GM21515 (cell line): ENCODE measurements around the gene SYT2.
"Not testable (repeated sequence)": the region's sequence is repeated elsewhere in the genome, so short reads cannot be mapped to it uniquely, and the experiment has no call there.

Experiments used
- ATAC-seq: cut with Tn5 transposase; IDR thresholded peaks from one replicate; pipeline ENCODE4 v1.9.1; 2021; ENCODE audit not compliant: unreplicated experiment

The SYT2 gene

DNA sequence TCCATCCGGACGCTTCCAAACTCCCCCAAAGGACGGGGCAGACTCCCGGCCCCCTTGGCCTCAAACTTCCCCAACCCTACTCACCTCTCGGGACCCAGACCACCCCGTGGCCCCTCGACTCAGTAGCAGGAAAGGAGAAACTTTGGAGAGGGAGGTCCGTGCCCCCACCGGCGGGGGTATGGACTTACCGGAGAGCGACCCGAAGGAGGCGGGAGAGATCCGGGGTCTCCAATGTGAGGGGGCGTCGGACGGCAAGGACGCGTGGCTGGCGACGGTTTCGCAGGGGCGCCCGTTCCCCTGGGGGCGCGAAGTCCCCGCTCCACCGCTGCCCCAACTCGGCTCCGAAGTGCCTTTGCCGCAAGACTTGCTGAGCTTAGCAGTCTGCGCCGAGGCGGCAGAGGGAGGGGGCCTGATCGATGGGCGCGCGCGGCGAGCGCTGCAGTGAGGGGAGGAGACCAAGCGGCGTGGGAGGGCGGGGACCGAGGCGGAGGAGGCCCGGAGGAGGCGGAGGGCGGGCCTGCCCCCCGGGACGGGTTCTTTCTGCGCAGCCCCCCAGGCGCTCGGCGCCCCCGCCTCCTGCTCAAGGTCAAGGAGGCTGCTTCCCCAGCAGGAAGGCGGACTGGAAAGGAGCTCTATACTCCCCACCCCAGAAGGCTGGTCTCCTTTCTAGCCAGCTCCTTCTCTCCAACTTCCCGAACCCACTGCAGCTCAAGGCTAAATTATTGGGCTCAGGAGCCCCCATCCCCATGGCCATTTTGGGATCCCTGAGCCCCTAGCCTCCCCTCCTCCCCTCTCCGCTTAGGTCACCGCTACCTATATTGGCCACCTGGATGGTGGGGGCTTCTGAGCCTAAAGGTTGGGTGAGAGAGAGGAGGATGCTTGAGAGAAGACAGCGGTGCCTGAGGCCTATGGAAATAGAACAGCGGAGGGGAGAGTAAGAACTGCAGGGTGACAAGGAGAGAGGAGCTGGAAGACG is at the start of gene SYT2:
Gene SYT2, minus strand, starts transcription at position 385 of the 976 bp plus-strand sequence. CDS start 104,682 bp downstream, outside the sequence.
- ATAC-seq, result no peak

DNA sequence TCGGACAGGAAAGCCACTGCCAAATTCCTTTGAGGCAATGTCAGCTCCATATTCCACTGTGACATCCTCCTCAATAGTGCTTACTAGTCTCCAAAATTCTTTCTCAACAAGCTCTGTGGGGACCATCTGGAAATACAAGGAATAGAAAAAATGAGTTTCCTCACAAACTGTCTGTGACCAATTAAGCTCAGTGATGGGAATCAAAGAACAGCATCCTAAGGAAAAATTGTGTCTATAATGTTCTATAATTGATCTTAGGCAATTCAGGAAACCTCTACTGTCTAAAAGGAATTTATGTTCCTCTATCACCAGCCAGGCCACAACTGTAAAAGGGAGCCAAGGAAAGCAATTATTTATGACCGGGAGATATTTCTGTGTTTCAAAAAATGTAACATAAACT is 46.1 kb upstream of the SYT2 start:
- ATAC-seq, result no peak

DNA sequence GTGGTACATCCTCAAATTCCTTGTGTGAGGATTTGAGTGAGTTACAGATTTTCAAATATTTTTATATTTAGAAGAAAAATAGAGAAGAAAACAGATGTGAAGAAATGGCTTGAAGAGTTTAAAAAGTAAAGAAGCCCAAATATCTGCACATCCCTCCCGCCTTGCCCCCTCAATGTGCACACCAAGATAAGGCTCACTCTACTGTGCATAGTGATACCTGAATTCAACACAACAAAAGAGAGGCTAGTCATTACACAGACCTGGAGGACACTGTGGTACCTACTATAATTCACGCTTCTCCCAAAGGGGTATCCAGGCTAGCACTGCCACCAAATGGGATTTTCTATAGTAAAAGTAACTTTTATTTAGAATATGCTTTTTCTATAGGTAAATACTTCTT is 44.0 kb upstream of the SYT2 start:
- no peak for ATAC-seq

DNA sequence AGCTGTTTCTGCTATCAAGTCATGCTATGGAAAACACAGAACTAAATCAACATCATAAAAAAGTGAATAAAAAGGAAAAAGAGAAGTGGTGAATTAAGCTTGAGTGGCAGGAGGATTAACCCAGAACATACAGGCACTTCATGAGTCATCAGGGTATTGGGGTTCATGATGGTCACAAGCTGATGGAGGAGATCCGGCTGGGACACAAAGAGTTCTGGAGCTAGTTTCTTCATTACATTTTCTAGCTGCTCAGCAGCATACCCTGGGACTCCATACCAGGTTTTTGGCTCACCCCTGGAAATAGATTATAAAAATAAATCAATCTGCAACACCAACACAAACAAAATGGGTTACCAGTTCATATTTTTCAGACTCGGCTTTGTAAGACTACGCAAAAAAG is 42.5 kb upstream of the SYT2 start:
- no peak for ATAC-seq

DNA sequence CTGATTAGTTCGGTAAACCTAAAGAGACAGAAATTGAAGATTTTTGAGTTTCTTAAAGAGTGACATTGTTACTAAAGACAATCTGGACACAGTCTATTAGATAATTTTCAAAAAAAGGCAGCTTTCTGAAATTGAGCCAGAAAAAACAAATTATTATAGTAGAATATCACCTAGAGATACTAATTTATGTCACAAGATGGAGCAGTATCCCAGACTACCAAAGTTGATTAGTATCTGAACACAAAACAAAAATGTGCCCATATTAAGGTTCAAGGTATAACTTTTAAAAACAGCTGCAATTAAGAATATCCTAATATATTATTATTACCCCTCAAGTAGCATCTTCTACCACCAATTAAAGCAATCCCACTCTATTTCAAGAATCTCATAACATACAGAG is 40.5 kb upstream of the SYT2 start:
- ATAC-seq, result no peak

GRCh38 chr1:202750024-202750423 is 39.8 kb upstream of the SYT2 start:
- ATAC-seq, result no peak

- no peak for ATAC-seq
Observed at GRCh38 chr1:202745323-202745888, 35.2 kb upstream of the SYT2 start.

GRCh38 chr1:202744770-202745169 is 34.5 kb upstream of the SYT2 start:
- not testable (repeated sequence) for ATAC-seq

- ATAC-seq, result no peak
Observed at GRCh38 chr1:202742496-202742895, 32.2 kb upstream of the SYT2 start.

DNA sequence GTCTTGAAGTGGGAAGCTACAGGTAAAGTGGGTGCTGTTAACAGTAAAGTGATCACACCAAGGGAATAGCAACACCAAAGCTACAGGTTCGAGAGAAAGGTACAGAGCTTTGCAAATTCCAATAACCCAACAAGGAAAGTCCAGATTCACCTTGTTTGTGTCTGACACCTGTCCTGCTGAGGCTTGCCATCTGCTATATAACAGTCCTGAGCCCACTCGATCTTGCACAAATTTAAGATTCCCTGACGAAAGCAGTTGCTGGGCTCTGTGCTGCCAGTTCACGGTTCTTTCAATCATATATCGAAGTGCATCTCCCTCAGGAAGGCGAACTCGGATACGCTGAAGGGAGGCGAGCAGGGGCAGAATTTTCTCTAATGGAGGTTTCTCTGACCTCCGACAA is 23.0 kb upstream of the SYT2 start:
- no peak for ATAC-seq

DNA sequence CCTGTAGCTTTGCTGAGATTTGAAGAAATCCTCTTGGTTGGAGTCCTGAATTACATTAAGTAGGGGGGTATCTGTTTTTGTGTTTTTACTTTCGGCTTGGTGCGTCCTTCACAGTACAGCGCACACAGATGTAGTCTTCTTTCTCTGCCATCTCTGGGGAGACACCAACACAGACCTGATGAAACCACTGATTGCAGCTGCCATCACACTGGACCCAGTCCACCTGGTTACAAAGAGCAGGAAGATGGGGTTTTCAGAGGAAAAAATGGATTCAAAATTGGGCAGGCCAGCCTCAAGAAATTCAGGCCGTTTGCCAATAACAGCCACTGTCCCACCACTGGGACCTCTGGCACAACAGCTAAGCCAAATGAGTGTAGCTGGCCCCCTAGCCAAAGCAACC is 18.7 kb upstream of the SYT2 start:
- no peak for ATAC-seq

GRCh38 chr1:202725526-202725925 is 15.3 kb upstream of the SYT2 start:
- ATAC-seq, result no peak

DNA sequence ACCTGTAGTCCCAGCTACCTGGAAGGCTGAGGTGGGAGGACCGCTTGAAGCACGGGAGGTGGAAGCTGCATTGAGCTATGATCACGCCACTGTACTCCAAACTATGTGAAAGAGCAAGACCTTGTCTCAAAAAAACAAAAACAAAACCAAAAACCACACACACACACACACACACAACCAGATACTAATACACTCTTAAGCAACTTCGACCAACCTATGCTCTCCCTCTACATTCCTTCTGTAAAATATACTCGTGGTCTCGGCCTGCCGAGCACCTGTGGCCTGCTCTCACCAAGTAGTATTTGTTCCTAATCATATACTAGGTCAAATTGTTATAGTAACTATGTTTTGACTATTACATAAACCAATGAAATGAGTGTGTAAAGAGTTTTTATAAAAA is 13.5 kb upstream of the SYT2 start:
- no peak for ATAC-seq

- not testable (repeated sequence) for ATAC-seq
Observed at GRCh38 chr1:202723046-202723445, 12.8 kb upstream of the SYT2 start.

- no peak for ATAC-seq
Observed at GRCh38 chr1:202716654-202717053, 6.4 kb upstream of the SYT2 start.

DNA sequence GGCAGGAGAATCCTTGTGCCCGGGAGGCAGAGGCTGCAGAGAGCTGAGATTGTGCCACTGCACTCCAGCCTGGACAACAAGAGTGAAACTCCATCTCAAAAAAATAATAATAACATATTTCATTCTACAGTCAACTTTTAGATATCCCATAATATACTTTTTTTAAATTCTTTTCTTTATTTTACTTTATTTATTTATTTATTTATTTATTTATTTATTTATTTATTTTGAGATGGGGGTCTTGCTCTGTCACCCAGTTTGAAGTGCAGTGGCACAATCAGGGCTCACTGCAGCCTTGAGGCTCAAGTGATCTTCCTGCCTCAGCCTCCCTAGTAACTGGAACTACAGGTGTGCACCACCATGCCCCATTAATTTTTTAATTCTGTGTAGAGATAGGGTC is 3.9 kb upstream of the SYT2 start:
- not testable (repeated sequence) for ATAC-seq

DNA sequence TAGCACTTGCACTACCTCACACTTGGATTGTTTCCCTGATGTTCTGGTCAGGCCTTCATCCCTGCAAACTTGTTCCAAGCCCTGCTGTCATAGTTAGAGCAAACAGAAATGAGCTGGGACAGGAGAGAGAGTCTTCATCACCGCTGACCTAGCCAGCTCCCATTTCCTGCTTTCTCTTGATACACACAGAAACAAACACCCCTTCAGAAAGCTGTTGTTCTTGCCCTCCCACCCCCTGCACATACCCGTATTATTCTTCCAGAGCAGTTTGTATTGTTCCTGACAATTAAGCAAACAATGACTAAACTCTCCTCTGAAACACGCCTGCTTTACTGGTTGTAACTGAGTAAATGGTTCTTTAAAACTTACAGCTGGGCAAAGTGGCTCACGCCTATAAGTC is 2.9 kb upstream of the SYT2 start:
- ATAC-seq, result no peak

- ATAC-seq, result no peak
Observed at GRCh38 chr1:202711949-202712635, 1.8 kb upstream of the SYT2 start.

GRCh38 chr1:202709276-202710041 is 795 bp downstream of the SYT2 start:
- ATAC-seq, result no peak

- no peak for ATAC-seq
Observed at GRCh38 chr1:202708456-202709275, 1.6 kb downstream of the SYT2 start.
